Transverse colon (tissue), 4 donors: ENCODE results near the gene WNK2. TPM values are rescaled to one million over a fixed set of nuclear protein-coding genes. Genes with fewer than 3 reads are reported as not detected.

Experiments used
- DNase-seq: peaks from one replicate; pipeline ENCODE4 v3.0.0-alpha.2; 2019
- H3K27ac ChIP-seq, 4 donors: fragments of 200-600 bp; sonication (generic); 2 replicates each; pipeline ENCODE4 v1.5.1; 2016 to 2018; ENCODE audit warnings: inconsistent platforms in 4 of 4
- H3K27me3 ChIP-seq: fragments of 200-600 bp; sonication (generic); 2 replicates; pipeline ENCODE4 v1.5.1; 2017; ENCODE audit warnings: inconsistent platforms
- H3K36me3 ChIP-seq, 4 donors: fragments of 200-600 bp; sonication (generic); 2 replicates each; pipeline ENCODE4 v1.5.1; 2017 to 2019; ENCODE audit warnings: inconsistent platforms in 4 of 4
- H3K4me1 ChIP-seq, 4 donors: fragments of 200-600 bp; sonication (generic); 2 replicates each; pipeline ENCODE4 v1.5.1; 2017 to 2020; ENCODE audit warnings: inconsistent platforms in 4 of 4
- H3K4me3 ChIP-seq, 4 donors: fragments of 200-600 bp; sonication (generic); 1 replicate in 1 of 4; 2 replicates in 3 of 4; pipeline versions ENCODE4 v1.5.1 to v1.6.1; 2017 to 2019; ENCODE audit warnings: inconsistent platforms in 4 of 4
- H3K9me3 ChIP-seq, 2 donors: fragments of 200-600 bp; sonication (generic); 2 replicates each; pipeline ENCODE4 v1.5.1; 2017 to 2019; ENCODE audit warnings: inconsistent platforms in 2 of 2
- EP300 ChIP-seq: sonication (generic); formaldehyde crosslinking; IDR thresholded peaks from one replicate; pipeline ENCODE4 v1.6.1; 2017; ENCODE audit warnings: antibody characterized with exemption, low read depth
- POLR2A ChIP-seq: fragments of 450-650 bp; IDR thresholded peaks from one replicate; pipeline ENCODE4 v1.6.1; 2016; ENCODE audit warnings: antibody characterized with exemption, mild to moderate bottlenecking, moderate library complexity
- POLR2AphosphoS5 ChIP-seq, 3 donors: sonication (generic); formaldehyde crosslinking; IDR thresholded peaks; one replicate each; pipeline ENCODE4 v1.6.1; 2016; ENCODE audit warnings: antibody characterized with exemption in 3 of 3
- WGBS, 2 donors: methylation state at CpG; one replicate each; pipeline ENCODE4 v1.1.5; 2018; ENCODE audit warnings: low coverage in 1 of 2; 5-methylcytosine and 5-hydroxymethylcytosine counted together
- in situ Hi-C, 4 donors: fragments of 200-750 bp; cut with MboI; loops; one replicate each; pipeline versions ENCODE4 v1.15.0 to v1.15.1; 2017; ENCODE audit warnings: low sequenced_read_pairs in 3 of 4, low pct_ligation_motif_present in 1 of 4, low pct_unique_long_range_greater_than_20kb in 1 of 4
- intact Hi-C: fragments of 100-400 bp; cut with DNase I; formaldehyde crosslinking; loops from one replicate; pipeline ENCODE4 v1.15.1; 2023; ENCODE audit warnings: low total_unique reads
- total RNA-seq, 4 donors: library from RNA; depleted of rRNA; stranded (reverse); fragments of >200 nt; gene quantifications; one replicate each; pipeline ENCODE4 v1.1.0, GENCODE V29; 2016
- TF ChIP-seq, protein P1 (sequence below), 5 experiments: fragments of 200-600 bp in 3 of 5; fragments of 450-650 bp in 2 of 5; sonication (generic) in 3 of 5; IDR thresholded peaks; 1 replicate in 2 of 5; 2 replicates in 3 of 5; pipeline ENCODE4 v1.5.1; 2016 to 2017; ENCODE audit warnings: antibody characterized with exemption in 5 of 5, inconsistent platforms in 3 of 5, mild to moderate bottlenecking in 2 of 5, moderate library complexity in 1 of 5

WNK2 gene
- total RNA-seq, 4 donors from 2014 or later: 133 to 618 (median 157) TPM

DNA sequence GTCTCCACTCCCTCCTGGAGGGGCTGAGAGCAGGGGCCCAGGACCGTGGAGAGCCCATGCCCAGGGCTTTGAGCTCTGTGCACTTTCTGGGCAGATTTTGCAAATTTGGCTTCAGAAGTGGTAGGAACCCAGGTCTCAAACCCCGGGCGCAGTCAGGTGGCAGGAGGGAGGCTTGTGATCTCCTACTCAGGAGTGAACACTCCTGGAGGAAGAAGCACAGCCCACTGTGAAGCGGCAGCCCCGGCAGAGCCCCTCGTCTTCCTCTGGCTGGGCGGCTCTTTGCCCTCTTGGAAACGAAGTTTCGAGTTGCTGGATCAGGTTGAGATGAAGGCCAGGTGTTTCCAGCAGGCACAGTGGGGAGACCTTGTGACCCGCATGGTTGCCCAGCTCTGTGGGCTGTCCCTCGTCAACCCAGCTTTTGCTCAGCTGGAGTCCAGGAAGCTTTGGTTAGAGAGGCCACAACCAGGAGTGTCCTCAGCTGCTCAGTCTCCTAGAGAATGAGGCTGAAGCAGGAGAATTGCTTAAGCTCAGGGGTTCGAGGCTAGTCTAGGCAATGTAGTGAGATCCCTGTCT lies 48.5 kb downstream of the WNK2 start:
- 70% methylated on average over 12 of the region's 12 CpGs; no CpG with 5 or more reads in 1 of the 2 donors for WGBS, 2 donors
- H3K4me1 ChIP-seq: peaks cover 24 to 78% (median 70%) of the 10 kb centered on the region in 4 donors
- TF ChIP-seq, protein P1, sequence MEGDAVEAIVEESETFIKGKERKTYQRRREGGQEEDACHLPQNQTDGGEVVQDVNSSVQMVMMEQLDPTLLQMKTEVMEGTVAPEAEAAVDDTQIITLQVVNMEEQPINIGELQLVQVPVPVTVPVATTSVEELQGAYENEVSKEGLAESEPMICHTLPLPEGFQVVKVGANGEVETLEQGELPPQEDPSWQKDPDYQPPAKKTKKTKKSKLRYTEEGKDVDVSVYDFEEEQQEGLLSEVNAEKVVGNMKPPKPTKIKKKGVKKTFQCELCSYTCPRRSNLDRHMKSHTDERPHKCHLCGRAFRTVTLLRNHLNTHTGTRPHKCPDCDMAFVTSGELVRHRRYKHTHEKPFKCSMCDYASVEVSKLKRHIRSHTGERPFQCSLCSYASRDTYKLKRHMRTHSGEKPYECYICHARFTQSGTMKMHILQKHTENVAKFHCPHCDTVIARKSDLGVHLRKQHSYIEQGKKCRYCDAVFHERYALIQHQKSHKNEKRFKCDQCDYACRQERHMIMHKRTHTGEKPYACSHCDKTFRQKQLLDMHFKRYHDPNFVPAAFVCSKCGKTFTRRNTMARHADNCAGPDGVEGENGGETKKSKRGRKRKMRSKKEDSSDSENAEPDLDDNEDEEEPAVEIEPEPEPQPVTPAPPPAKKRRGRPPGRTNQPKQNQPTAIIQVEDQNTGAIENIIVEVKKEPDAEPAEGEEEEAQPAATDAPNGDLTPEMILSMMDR (IDR thresholded peaks at IDR 0.05): no peak
- no peak for TF ChIP-seq POLR2A
- TF ChIP-seq POLR2AphosphoS5 (IDR thresholded peaks at IDR 0.05): no peak
- no peak for TF ChIP-seq EP300

DNA sequence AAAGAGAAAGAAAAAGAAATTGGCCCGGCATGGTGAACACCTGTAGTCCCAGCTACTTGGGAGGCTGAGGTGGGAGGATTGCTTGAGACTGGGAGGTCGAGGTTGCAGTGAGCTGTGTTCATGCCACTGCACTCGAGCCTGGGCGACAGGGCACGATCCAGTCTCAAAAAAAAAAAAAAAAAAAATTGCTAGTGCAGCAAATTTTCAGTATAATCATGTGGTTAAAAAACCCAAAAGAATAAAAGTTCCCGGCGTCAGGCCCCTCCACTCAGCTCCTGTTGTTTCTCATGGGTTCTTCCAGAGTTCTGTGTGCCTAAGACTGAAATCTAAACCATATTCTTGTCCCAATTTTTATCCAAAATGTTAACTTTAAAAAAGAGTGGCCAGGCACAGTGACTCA lies 49.1 kb downstream of the WNK2 start:
- DNase-seq: no peak
- Histone ChIP-seq H3K36me3 (no peaks in the 10 kb centered on the region), H3K9me3 (no peaks in the 10 kb centered on the region), H3K4me1 (peaks cover 24 to 73% (median 68%) of the 10 kb centered on the region in 4 donors), H3K27ac (peak overlapping the region in 3 of 4 donors; percentile 26 to 75 (median 32)), H3K4me3 (no peak overlapping the region), H3K27me3 (no peaks in the 10 kb centered on the region)
- intact Hi-C loops (no loop called here), in situ Hi-C loops (no loop called here)
- 56 to 64% methylated on average over 2 to 7 of the region's 7 CpGs for WGBS, 2 donors
- TF ChIP-seq POLR2AphosphoS5 (IDR thresholded peaks at IDR 0.05): no peak
- no peak for TF ChIP-seq EP300
- TF ChIP-seq POLR2A: no peak
- TF ChIP-seq, protein P1 (IDR thresholded peaks at IDR 0.05): no peak

More for the DNA sequence above, 48.5 kb downstream of the WNK2 start:
- Histone ChIP-seq H3K4me3 (no peak overlapping the region), H3K9me3 (no peaks in the 10 kb centered on the region), H3K36me3 (no peaks in the 10 kb centered on the region), H3K27me3 (no peaks in the 10 kb centered on the region), H3K27ac (peak overlapping the region in 3 of 4 donors; percentile 75 to 86 (median 83))
- intact Hi-C loops: no loop called here
- in situ Hi-C loops: no loop called here
- no peak for DNase-seq

DNA sequence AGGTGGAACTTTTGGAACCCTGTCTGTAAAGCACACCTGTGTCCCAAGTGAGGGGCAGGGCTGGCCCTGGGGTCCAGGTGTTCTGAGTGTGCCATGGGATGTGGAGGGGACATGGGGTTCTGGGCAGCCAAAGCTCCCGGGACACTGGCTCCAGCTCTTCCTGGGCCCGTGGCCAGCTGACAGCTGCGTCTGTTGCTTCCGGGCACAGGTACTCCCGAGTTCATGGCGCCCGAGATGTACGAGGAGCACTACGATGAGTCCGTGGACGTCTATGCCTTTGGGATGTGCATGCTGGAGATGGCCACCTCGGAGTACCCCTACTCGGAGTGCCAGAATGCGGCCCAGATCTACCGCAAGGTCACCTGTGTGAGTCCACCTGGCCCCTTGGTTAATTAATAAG lies 50.7 kb downstream of the WNK2 start:
- WGBS, 2 donors: 52% methylated on average over 15 of the region's 15 CpGs; no CpG with 5 or more reads in 1 of the 2 donors
- H3K9me3 ChIP-seq: no peaks in the 10 kb centered on the region
- no peaks in the 10 kb centered on the region for H3K27me3 ChIP-seq
- no peak for TF ChIP-seq EP300
- TF ChIP-seq POLR2A: no peak
- no peak for TF ChIP-seq POLR2AphosphoS5 (IDR thresholded peaks at IDR 0.05)
- TF ChIP-seq, protein P1 (IDR thresholded peaks at IDR 0.05): no peak
- intact Hi-C loops: no loop called here
- no peaks in the 10 kb centered on the region for H3K36me3 ChIP-seq
- peak overlapping the region in 3 of 4 donors; percentile 21 to 26 (median 25) for H3K27ac ChIP-seq
- peaks cover 20 to 57% (median 53%) of the 10 kb centered on the region in 4 donors for H3K4me1 ChIP-seq
- no peak overlapping the region for H3K4me3 ChIP-seq
- no peak for DNase-seq
- in situ Hi-C loops: no loop called here

DNA sequence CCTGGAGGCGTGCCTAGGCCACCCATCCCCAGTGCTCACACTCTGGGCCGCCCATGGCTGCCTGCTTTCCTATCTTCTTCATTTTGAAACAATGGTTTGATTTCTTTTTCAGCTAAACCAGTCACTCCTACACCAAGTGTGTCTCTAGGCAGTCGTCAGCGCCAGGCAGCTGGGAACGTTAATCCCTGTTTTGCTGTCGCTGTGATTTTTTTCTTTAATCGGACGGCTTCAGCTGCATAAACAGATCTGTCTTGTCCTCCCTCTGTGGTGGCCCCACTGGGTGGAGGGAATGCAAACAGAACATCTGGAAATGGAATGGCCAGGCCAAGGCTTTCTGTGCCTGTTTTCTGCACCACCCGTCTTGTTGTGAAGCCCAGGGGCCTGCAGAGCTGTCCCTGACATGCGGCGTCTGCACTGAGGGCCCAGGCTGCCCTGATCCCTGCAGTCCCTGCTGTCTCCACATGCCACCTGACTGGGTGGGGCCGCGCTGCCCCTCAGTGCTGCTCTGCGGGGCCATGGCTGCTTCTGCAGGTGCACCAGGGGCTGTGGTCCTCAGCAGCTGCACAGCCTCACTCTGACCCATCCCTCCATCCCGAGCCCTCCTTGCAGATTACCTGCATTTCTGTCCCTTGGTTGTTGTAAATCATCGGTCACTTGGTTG lies 51.5 kb downstream of the WNK2 start:
- no peaks in the 10 kb centered on the region for H3K9me3 ChIP-seq
- no peak overlapping the region for H3K4me3 ChIP-seq
- intact Hi-C loops: no loop called here
- DNase-seq: no peak
- H3K27me3 ChIP-seq: no peaks in the 10 kb centered on the region
- no peaks in the 10 kb centered on the region for H3K36me3 ChIP-seq
- WGBS, 2 donors: 79 to 80% methylated on average over 1 to 16 of the region's 16 CpGs
- peak overlapping the region in 2 of 4 donors; percentile 21 to 26 for H3K27ac ChIP-seq
- peaks cover 17 to 49% (median 45%) of the 10 kb centered on the region in 4 donors for H3K4me1 ChIP-seq
- in situ Hi-C loops: no loop called here
- TF ChIP-seq, protein P1 (IDR thresholded peaks at IDR 0.05): no peak
- TF ChIP-seq POLR2AphosphoS5 (IDR thresholded peaks at IDR 0.05) (no peak), POLR2A (no peak), EP300 (no peak)
